ENCODE measurements around the gene KCNE4.

Gene KCNE4

GRCh38 chr2:223029287-223029686 is 22.7 kb upstream of the KCNE4 start:
- no peak overlapping the region for H3K4me3 ChIP-seq (ENCODE audit: low read depth, low read length)
- no peak for DNase-seq (ENCODE audit: low read depth)
- no peak for TF ChIP-seq CTCF (IDR thresholded peaks at IDR 0.05; ENCODE audit: low read depth, low read length, missing control alignments)

GRCh38 chr2:223032187-223033142 is 19.5 kb upstream of the KCNE4 start:
- no peak for TF ChIP-seq CTCF (IDR thresholded peaks at IDR 0.05; ENCODE audit: low read depth, low read length, missing control alignments)
- DNase-seq (ENCODE audit: low read depth) = no peak
- H3K4me3 ChIP-seq (ENCODE audit: low read depth, low read length) = no peak overlapping the region

- no peak for TF ChIP-seq CTCF (IDR thresholded peaks at IDR 0.05; ENCODE audit: low read depth, low read length, missing control alignments)
- no peak for DNase-seq (ENCODE audit: low read depth)
- no peak overlapping the region for H3K4me3 ChIP-seq (ENCODE audit: low read depth, low read length)
Measured at GRCh38 chr2:223034221-223034975, 17.6 kb upstream of the KCNE4 start.

GRCh38 chr2:223036790-223037444 is 15.1 kb upstream of the KCNE4 start:
- no peak overlapping the region for H3K4me3 ChIP-seq (ENCODE audit: low read depth, low read length)
- DNase-seq (ENCODE audit: low read depth) = no peak
- no peak for TF ChIP-seq CTCF (IDR thresholded peaks at IDR 0.05; ENCODE audit: low read depth, low read length, missing control alignments)

- no peak for DNase-seq (ENCODE audit: low read depth)
- H3K4me3 ChIP-seq (ENCODE audit: low read depth, low read length) = no peak overlapping the region
- no peak for TF ChIP-seq CTCF (IDR thresholded peaks at IDR 0.05; ENCODE audit: low read depth, low read length, missing control alignments)
Measured at GRCh38 chr2:223037445-223037800, 14.6 kb upstream of the KCNE4 start.

GRCh38 chr2:223039618-223040017 is 12.4 kb upstream of the KCNE4 start:
- no peak for TF ChIP-seq CTCF (IDR thresholded peaks at IDR 0.05; ENCODE audit: low read depth, low read length, missing control alignments)
- no peak overlapping the region for H3K4me3 ChIP-seq (ENCODE audit: low read depth, low read length)
- no peak for DNase-seq (ENCODE audit: low read depth)

All from GM12864 (cell line).